ENCODE measurements around the gene ZNHIT2.

ZNHIT2 gene

DNA sequence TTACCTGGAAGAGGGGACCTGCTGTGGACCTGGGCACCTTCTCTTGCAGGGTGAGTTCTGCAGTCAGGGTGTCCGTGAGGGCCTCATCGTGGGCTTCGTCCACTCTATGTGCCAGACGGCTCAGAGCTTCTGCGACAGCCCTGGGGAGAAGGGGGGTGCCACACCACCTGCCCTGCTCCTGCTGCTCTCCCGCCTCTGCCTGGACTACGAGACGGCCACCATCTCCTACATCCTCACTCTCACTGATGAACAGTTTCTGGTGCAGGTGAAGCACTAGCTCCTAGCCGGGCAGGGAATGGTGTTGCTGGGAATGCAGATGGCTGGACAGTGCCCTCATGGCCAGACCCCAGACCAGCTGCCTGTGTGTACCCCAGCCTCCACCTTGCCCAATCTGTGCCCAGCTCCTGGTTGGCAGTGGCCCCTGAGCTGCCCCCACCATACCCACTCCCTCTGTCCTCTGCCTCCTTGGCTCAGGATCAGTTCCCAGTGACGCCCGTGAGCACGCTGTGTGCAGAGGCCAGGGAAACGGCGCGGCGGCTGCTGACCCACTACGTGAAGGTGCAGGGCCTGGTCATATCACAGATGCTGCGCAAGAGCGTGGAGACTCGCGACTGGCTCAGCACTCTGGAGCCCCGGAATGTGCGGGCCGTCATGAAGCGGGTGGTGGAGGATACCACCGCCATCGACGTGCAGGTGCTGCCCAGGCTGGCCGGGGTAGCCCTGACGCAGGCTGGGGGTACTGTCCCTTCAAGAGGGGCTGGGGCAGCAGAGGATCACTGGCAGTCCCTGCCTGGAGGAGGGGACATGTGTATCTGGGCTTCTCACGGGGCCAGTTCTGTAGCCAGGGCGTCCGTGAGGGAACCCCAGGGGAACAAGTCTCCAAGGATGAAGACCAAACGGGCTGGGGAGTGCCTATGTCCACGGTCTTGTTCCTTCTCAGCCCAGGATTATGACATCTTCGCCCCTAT lies 8.0 kb downstream of the ZNHIT2 start:
- POLR2A ChIA-PET = interaction anchor here (1.0 kb wide), 1 partner anchor 13 kb away, joined by 8 read pairs; the partner anchor contains the start of gene VPS51
- TF ChIP-seq, protein P1, sequence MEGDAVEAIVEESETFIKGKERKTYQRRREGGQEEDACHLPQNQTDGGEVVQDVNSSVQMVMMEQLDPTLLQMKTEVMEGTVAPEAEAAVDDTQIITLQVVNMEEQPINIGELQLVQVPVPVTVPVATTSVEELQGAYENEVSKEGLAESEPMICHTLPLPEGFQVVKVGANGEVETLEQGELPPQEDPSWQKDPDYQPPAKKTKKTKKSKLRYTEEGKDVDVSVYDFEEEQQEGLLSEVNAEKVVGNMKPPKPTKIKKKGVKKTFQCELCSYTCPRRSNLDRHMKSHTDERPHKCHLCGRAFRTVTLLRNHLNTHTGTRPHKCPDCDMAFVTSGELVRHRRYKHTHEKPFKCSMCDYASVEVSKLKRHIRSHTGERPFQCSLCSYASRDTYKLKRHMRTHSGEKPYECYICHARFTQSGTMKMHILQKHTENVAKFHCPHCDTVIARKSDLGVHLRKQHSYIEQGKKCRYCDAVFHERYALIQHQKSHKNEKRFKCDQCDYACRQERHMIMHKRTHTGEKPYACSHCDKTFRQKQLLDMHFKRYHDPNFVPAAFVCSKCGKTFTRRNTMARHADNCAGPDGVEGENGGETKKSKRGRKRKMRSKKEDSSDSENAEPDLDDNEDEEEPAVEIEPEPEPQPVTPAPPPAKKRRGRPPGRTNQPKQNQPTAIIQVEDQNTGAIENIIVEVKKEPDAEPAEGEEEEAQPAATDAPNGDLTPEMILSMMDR (IDR thresholded peaks at IDR 0.05; ENCODE audit: insufficient read depth, low read length, missing control alignments) = no peak
- no peak overlapping the region for H3K4me3 ChIP-seq (ENCODE audit: low read depth, low read length)
- CTCF ChIA-PET = interaction anchor here (0.7 to 7.0 kb wide), 22 partner anchors 6 to 264 kb away, joined by 3 to 169 read pairs (median 4); partner anchors contain the start of genes ARL2, CAPN1, CDCA5 and FAU
- no peak for DNase-seq (ENCODE audit: low read depth, low spot score)

DNA sequence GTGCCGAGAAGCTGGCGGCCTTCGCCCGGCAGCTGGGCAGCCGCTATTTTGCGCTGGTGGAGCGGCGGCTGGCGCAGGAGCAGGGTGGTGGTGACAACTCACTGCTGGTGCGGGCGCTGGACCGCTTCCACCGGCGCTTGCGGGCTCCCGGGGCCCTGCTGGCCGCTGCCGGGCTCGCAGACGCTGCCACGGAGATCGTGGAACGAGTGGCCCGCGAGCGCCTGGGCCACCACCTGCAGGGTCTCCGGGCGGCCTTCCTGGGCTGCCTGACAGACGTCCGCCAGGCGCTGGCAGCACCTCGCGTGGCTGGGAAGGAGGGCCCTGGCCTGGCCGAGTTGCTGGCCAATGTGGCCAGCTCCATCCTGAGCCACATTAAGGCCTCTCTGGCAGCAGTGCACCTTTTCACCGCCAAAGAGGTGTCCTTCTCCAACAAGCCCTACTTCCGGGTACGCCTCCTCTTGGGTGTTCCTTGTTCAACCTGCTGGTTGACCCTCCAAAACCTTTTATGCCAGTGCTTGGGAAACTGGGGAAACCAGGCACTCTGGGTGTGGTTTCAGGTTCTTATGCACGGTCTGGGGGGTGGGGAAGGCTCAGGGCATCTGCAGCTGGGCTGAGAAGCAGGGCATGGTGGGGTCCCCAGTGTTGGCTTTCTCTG lies 8.9 kb downstream of the ZNHIT2 start:
- TF ChIP-seq, protein P1 (IDR thresholded peaks at IDR 0.05; ENCODE audit: insufficient read depth, low read length, missing control alignments) = no peak
- no peak for DNase-seq (ENCODE audit: low read depth, low spot score)
- ChIA-PET POLR2A (no interaction called here), CTCF (interaction anchor here (0.7 to 7.0 kb wide), 3 partner anchors 11 to 183 kb away, joined by 3 to 169 read pairs (median 72); partner anchors contain the start of genes FAU, MRPL49, VPS51 and ZNHIT2)
- H3K4me3 ChIP-seq (ENCODE audit: low read depth, low read length) = no peak overlapping the region

DNA sequence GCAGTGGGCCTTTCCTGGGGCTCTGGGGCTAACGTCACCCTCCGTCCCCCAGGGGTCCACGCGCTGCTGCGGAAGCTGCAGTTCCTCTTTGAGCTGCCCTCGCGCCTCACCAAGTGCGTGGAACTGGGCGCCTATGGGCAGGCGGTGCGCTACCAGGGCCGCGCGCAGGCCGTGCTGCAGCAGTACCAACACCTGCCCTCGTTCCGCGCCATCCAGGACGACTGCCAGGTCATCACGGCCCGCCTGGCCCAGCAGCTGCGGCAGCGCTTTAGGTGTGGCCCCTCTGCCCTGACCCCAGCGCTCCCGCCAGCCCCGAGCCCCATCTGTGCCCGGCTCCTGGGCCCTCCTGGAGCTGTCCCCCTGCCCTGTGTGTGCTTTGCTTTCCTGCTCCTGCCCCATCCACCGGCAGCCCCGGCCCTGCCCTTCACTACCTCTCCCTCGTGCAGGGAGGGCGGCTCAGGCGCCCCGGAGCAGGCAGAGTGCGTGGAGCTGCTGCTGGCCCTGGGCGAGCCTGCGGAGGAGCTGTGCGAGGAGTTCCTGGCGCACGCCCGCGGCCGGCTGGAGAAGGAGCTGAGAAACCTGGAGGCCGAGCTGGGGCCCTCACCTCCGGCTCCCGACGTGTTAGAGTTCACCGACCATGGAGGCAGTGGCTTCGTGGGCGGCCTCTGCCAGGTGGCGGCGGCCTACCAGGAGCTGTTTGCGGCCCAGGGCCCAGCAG lies 9.6 kb downstream of the ZNHIT2 start:
- DNase-seq (ENCODE audit: low read depth, low spot score) = no peak
- TF ChIP-seq, protein P1 (IDR thresholded peaks at IDR 0.05; ENCODE audit: insufficient read depth, low read length, missing control alignments) = no peak
- H3K4me3 ChIP-seq (ENCODE audit: low read depth, low read length) = no peak overlapping the region
- ChIA-PET CTCF (interaction anchor here (6.4 to 7.0 kb wide), 2 partner anchors 11 to 12 kb away, joined by 72 to 169 read pairs; partner anchors contain the start of genes FAU, MRPL49, VPS51 and ZNHIT2), POLR2A (no interaction called here)

DNA sequence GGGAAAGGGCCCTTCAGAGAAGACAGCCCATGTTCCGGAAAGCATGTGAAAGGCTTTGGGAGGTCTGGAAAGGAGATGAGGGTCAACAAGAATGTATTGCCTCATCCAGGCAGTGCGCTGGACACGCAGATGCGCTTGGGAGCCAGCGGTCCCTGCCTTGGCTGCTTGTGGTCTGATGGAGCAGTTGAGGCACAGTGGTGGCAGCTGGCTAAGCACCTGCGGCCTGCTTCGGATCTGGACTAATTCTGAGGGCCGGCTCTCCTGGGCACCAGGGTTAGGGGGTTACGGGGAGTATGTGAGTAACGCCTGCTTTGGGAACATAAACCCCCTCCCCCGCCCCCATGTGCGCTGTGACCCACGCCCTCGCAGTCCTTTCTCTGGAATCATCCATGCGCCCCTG lies 10.4 kb downstream of the ZNHIT2 start:
- TF ChIP-seq, protein P1 (IDR thresholded peaks at IDR 0.05; ENCODE audit: insufficient read depth, low read length, missing control alignments) = no peak
- CTCF ChIA-PET = interaction anchor here (6.4 to 7.0 kb wide), 2 partner anchors 10 to 13 kb away, joined by 72 to 169 read pairs; partner anchors contain the start of genes FAU, MRPL49, VPS51 and ZNHIT2

DNA sequence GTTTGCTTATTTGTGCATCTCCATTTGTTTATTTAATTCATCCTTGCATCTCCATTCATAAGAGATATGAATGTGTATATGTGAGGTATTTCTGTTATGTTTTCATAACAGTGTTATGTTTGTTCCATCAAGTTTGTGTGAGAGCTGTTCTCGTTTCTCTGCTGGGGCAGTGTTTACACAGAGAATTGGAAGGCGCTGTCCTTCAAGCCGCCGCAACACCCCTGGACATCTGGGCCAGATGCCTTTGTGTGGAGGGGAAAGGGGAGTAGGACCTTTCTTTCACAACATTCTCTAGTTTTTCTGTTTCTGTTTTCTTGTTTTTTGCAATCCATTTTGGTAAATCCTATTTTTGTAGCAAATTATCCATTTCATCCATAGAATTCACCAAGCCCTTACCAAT lies 12.9 kb downstream of the ZNHIT2 start:
- no peak overlapping the region for H3K4me3 ChIP-seq (ENCODE audit: low read depth, low read length)
- no peak for DNase-seq (ENCODE audit: low read depth, low spot score)
- TF ChIP-seq, protein P1 (IDR thresholded peaks at IDR 0.05; ENCODE audit: insufficient read depth, low read length, missing control alignments) = no peak
- POLR2A ChIA-PET = no interaction called here
- CTCF ChIA-PET = interaction anchor here (0.6 to 4.8 kb wide), 2 partner anchors 8 to 258 kb away, joined by 3 to 51 read pairs; partner anchors contain the start of gene TM7SF2

More for the DNA sequence above, 10.4 kb downstream of the ZNHIT2 start:
- POLR2A ChIA-PET = no interaction called here
- H3K4me3 ChIP-seq (ENCODE audit: low read depth, low read length) = no peak overlapping the region
- no peak for DNase-seq (ENCODE audit: low read depth, low spot score)

Measured in AG04449 (cell line).